Caco-2 (cell line): ENCODE measurements around the gene PNMA1. TPM values are rescaled to one million over a fixed set of nuclear protein-coding genes. Genes with fewer than 3 reads are reported as not detected.

Experiments
- BruUV-seq: library from RNA; stranded (reverse); fragments of 400-500 nt; replicated peaks from 2 replicates; lab custom pipeline; 2021; lab: Mats Ljungman, UMichigan
- CTCF ChIA-PET: fragments of 300-600 bp; sonication (Branson Sonifier 250); formaldehyde crosslinking; loops from one replicate; lab custom pipeline; 2022; ENCODE audit warnings: antibody characterized with exemption; lab: Charles Lee
- POLR2A ChIA-PET: fragments of 300-600 bp; sonication (Branson Sonifier 250); formaldehyde crosslinking; loops from one replicate; lab custom pipeline; 2022; ENCODE audit warnings: antibody characterized with exemption; lab: Charles Lee
- DNase-seq, 2 experiments: peaks; one replicate each; pipeline versions ENCODE4 v3.0.0 to v3.0.0-alpha.2; 2020 to 2022
- H3K27me3 ChIP-seq: replicated peaks from 2 replicates; pipeline ENCODE4 v1.6.0; 2011; ENCODE audit warnings: low read length; ENCODE audit not compliant: control insufficient read depth, insufficient read depth
- H3K36me3 ChIP-seq: 2 replicates; pipeline ENCODE4 v1.5.1; 2011; ENCODE audit warnings: low read length; ENCODE audit not compliant: control insufficient read depth, insufficient read depth
- H3K4me1 ChIP-seq: fragments of 250-450 bp; sonication (Bioruptor Pico); 2 replicates; pipeline ENCODE4 v1.5.1; 2020; ENCODE audit warnings: mild to moderate bottlenecking
- H3K4me3 ChIP-seq: 2 replicates; pipeline ENCODE4 v1.5.1; 2011; ENCODE audit warnings: low read depth, mild to moderate bottlenecking, control low read depth, low read length
- H3K9me3 ChIP-seq: fragments of 250-450 bp; sonication (Bioruptor Pico); 2 replicates; pipeline ENCODE4 v1.5.1; 2020; ENCODE audit warnings: mild to moderate bottlenecking, moderate library complexity
- H3K27ac Mint-ChIP-seq: one replicate; pipeline ENCODE4 v1.8.0; 2022; ENCODE audit warnings: mixed read lengths; ENCODE audit not compliant: unreplicated experiment
- H3K27me3 Mint-ChIP-seq: one replicate; pipeline ENCODE4 v1.8.0; 2022; ENCODE audit warnings: mixed read lengths; ENCODE audit not compliant: insufficient read depth, unreplicated experiment
- H3K36me3 Mint-ChIP-seq: one replicate; pipeline ENCODE4 v1.8.0; 2022; ENCODE audit warnings: mild to moderate bottlenecking, mixed read lengths; ENCODE audit not compliant: insufficient read depth, unreplicated experiment
- H3K4me1 Mint-ChIP-seq: one replicate; pipeline ENCODE4 v1.8.0; 2022; ENCODE audit warnings: low read depth, mixed read lengths; ENCODE audit not compliant: unreplicated experiment
- H3K4me3 Mint-ChIP-seq: one replicate; pipeline ENCODE4 v1.8.0; 2022; ENCODE audit warnings: mild to moderate bottlenecking, moderate library complexity, mixed read lengths; ENCODE audit not compliant: unreplicated experiment
- H3K9me3 Mint-ChIP-seq: one replicate; pipeline ENCODE4 v1.8.0; 2022; ENCODE audit warnings: mixed read lengths; ENCODE audit not compliant: unreplicated experiment
- intact Hi-C: fragments of 100-400 bp; cut with micrococcal nuclease; formaldehyde crosslinking; loops from one replicate; pipeline ENCODE4 v1.10.0; 2022; ENCODE audit not compliant: unreplicated experiment
- total RNA-seq: library from RNA; stranded (reverse); gene quantifications from 2 replicates; pipeline ENCODE4 v1.2.3, GENCODE V29; 2022
- TF ChIP-seq, protein P1 (sequence below), 2 experiments: fragments of 200-600 bp in 1 of 2; IDR thresholded peaks; 1 replicate in 1 of 2; 2 replicates in 1 of 2; pipeline versions ENCODE4 v1.5.1 to v1.8.0; 2011 to 2022; ENCODE audit warnings: antibody characterized with exemption in 1 of 2, control low read depth in 1 of 2, inconsistent platforms in 1 of 2, low read depth in 1 of 2, low read length in 1 of 2, mild to moderate bottlenecking in 1 of 2, moderate library complexity in 1 of 2; ENCODE audit not compliant: insufficient read depth in 1 of 2, severe bottlenecking in 1 of 2, unreplicated experiment in 1 of 2

PNMA1 gene
- total RNA-seq, 1 experiment from 2014 or later: 38.8 TPM

DNA sequence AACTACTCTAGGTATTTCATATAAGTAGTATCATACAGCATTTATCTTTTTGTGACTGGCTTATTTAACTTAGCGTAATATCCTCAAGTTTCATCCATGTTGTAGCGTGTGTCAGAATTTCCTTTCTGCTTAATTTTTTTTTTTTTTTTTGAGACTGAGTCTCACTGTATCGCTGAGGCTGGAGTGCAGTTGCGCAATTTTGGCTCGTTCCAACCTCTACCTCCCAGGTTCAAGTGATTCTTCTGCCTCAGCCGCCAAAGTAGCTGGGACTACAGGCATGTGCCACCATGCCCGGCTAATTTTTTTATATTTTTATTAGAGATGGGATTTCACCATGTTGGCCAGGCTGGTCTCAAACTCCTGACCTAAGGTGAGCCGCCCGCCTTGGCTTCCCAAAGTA is 28.9 kb downstream of the PNMA1 start:
- peaks cover 7% of the 10 kb centered on the region for H3K4me1 Mint-ChIP-seq
- intact Hi-C loops: no loop called here

GRCh38 chr14:73684627-73685026 is 29.6 kb downstream of the PNMA1 start:
- intact Hi-C loops: loop anchor here (1.0 kb wide), 1 partner anchor 21 kb away; no protein-coding TSS in a partner anchor
- Mint-ChIP-seq H3K4me1 (peaks cover 7% of the 10 kb centered on the region), H3K36me3 (no peaks in the 10 kb centered on the region), H3K9me3 (no peaks in the 10 kb centered on the region), H3K27me3 (no peaks in the 10 kb centered on the region), H3K27ac (no peak overlapping the region), H3K4me3 (no peak overlapping the region)
- H3K9me3 ChIP-seq: no peaks in the 10 kb centered on the region
- H3K36me3 ChIP-seq: no peaks in the 10 kb centered on the region
- H3K4me1 ChIP-seq: no peaks in the 10 kb centered on the region
- no peak overlapping the region for H3K4me3 ChIP-seq
- BruUV-seq: no TSS peak
- TF ChIP-seq, protein P1, sequence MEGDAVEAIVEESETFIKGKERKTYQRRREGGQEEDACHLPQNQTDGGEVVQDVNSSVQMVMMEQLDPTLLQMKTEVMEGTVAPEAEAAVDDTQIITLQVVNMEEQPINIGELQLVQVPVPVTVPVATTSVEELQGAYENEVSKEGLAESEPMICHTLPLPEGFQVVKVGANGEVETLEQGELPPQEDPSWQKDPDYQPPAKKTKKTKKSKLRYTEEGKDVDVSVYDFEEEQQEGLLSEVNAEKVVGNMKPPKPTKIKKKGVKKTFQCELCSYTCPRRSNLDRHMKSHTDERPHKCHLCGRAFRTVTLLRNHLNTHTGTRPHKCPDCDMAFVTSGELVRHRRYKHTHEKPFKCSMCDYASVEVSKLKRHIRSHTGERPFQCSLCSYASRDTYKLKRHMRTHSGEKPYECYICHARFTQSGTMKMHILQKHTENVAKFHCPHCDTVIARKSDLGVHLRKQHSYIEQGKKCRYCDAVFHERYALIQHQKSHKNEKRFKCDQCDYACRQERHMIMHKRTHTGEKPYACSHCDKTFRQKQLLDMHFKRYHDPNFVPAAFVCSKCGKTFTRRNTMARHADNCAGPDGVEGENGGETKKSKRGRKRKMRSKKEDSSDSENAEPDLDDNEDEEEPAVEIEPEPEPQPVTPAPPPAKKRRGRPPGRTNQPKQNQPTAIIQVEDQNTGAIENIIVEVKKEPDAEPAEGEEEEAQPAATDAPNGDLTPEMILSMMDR (IDR thresholded peaks at IDR 0.05; ENCODE audit: insufficient read depth in 1 of 2, low read depth in 1 of 2, low read length in 1 of 2, severe bottlenecking in 1 of 2, unreplicated experiment in 1 of 2): no peak
- ChIA-PET CTCF (no interaction called here), POLR2A (no interaction called here)
- no peak for DNase-seq
- no peaks in the 10 kb centered on the region for H3K27me3 ChIP-seq

More for the DNA sequence above, 28.9 kb downstream of the PNMA1 start:
- Mint-ChIP-seq H3K4me3 (no peak overlapping the region), H3K9me3 (no peaks in the 10 kb centered on the region), H3K27me3 (no peaks in the 10 kb centered on the region), H3K36me3 (no peaks in the 10 kb centered on the region), H3K27ac (no peak overlapping the region)
- TF ChIP-seq, protein P1 (IDR thresholded peaks at IDR 0.05; ENCODE audit: insufficient read depth in 1 of 2, low read depth in 1 of 2, low read length in 1 of 2, severe bottlenecking in 1 of 2, unreplicated experiment in 1 of 2): no peak
- no peak overlapping the region for H3K4me3 ChIP-seq
- H3K9me3 ChIP-seq: no peaks in the 10 kb centered on the region
- H3K36me3 ChIP-seq: no peaks in the 10 kb centered on the region
- no TSS peak for BruUV-seq
- POLR2A ChIA-PET: no interaction called here
- no peaks in the 10 kb centered on the region for H3K4me1 ChIP-seq
- CTCF ChIA-PET: no interaction called here
- no peaks in the 10 kb centered on the region for H3K27me3 ChIP-seq
- no peak for DNase-seq

GRCh38 chr14:73680821-73681220 is 33.4 kb downstream of the PNMA1 start:
- H3K4me1 ChIP-seq: no peaks in the 10 kb centered on the region
- no peak for DNase-seq
- ChIA-PET CTCF (no interaction called here), POLR2A (no interaction called here)
- TF ChIP-seq, protein P1 (IDR thresholded peaks at IDR 0.05; ENCODE audit: insufficient read depth in 1 of 2, low read depth in 1 of 2, low read length in 1 of 2, severe bottlenecking in 1 of 2, unreplicated experiment in 1 of 2): no peak
- H3K4me3 ChIP-seq: no peak overlapping the region
- no peaks in the 10 kb centered on the region for H3K9me3 Mint-ChIP-seq
- no peaks in the 10 kb centered on the region for H3K27me3 ChIP-seq
- H3K36me3 ChIP-seq: no peaks in the 10 kb centered on the region
- H3K27ac Mint-ChIP-seq: no peak overlapping the region
- H3K4me3 Mint-ChIP-seq: no peak overlapping the region
- H3K4me1 Mint-ChIP-seq: no peaks in the 10 kb centered on the region
- H3K27me3 Mint-ChIP-seq: no peaks in the 10 kb centered on the region
- intact Hi-C loops: no loop called here
- BruUV-seq: no TSS peak
- no peaks in the 10 kb centered on the region for H3K9me3 ChIP-seq
- H3K36me3 Mint-ChIP-seq: no peaks in the 10 kb centered on the region
